HG02884 (cell line): ENCODE results near the gene KLHL24.
A peak's percentile ranks its signal among the peaks of the same experiment; 100 is the strongest.
"Not testable (repeated sequence)": the region's sequence is repeated elsewhere in the genome, so short reads cannot be mapped to it uniquely, and the experiment has no call there.

Source experiments
- ATAC-seq: cut with Tn5 transposase; IDR thresholded peaks from one replicate; pipeline ENCODE4 v1.9.1; 2021; ENCODE audit warnings: mild to moderate bottlenecking, moderate library complexity; ENCODE audit not compliant: unreplicated experiment

Gene KLHL24

GRCh38 chr3:183695569-183696364 is 60.3 kb downstream of the KLHL24 start:
- no peak for ATAC-seq

- ATAC-seq, result no peak
These were observed 61.7 kb downstream of the KLHL24 start for GRCh38 chr3:183697123-183697609.

- ATAC-seq, result peak; percentile 73
These were observed 62.3 kb downstream of the KLHL24 start, which contains the start of gene YEATS2 for GRCh38 chr3:183697610-183698317. Gene YEATS2, plus strand, starts transcription at chr3:183697797. Its CDS starts 17,366 bp downstream, at chr3:183715163.

GRCh38 chr3:183698318-183698751 is 62.9 kb downstream of the KLHL24 start:
- ATAC-seq, result peak; percentile 12

- ATAC-seq, result no peak
These were observed 63.3 kb downstream of the KLHL24 start for GRCh38 chr3:183698756-183699155.

GRCh38 chr3:183699238-183699947 is 64.0 kb downstream of the KLHL24 start:
- no peak for ATAC-seq

- no peak for ATAC-seq
These were observed 66.3 kb downstream of the KLHL24 start for GRCh38 chr3:183701744-183702143.

GRCh38 chr3:183703892-183704291 is 68.5 kb downstream of the KLHL24 start:
- ATAC-seq, result not testable (repeated sequence)

- no peak for ATAC-seq
These were observed 74.8 kb downstream of the KLHL24 start for GRCh38 chr3:183710231-183710630.

- ATAC-seq, result no peak
These were observed 76.1 kb downstream of the KLHL24 start for GRCh38 chr3:183711516-183711915.

GRCh38 chr3:183714622-183715021 is 79.2 kb downstream of the KLHL24 start:
- no peak for ATAC-seq

GRCh38 chr3:183718012-183718411 is 82.6 kb downstream of the KLHL24 start:
- no peak for ATAC-seq

GRCh38 chr3:183725387-183725786 is 90.0 kb downstream of the KLHL24 start:
- ATAC-seq, result no peak

- no peak for ATAC-seq
These were observed 92.8 kb downstream of the KLHL24 start for GRCh38 chr3:183728204-183728603.

GRCh38 chr3:183730361-183730760 is 94.9 kb downstream of the KLHL24 start:
- ATAC-seq, result no peak

GRCh38 chr3:183731611-183732010 is 96.2 kb downstream of the KLHL24 start:
- no peak for ATAC-seq

- no peak for ATAC-seq
These were observed 98.1 kb downstream of the KLHL24 start for GRCh38 chr3:183733553-183733952.
